Brain microvascular endothelial cell (primary cell): ENCODE measurements around the gene ZFHX3.

ENCODE experiments used
- DNase-seq: peaks from one replicate; pipeline ENCODE4 v3.0.0-alpha.2; 2020
- H3K27ac ChIP-seq: fragments of 250-450 bp; sonication (Bioruptor Pico); 2 replicates; pipeline ENCODE4 v1.5.1; 2020; ENCODE audit warnings: mild to moderate bottlenecking, moderate library complexity
- H3K27me3 ChIP-seq: fragments of 250-450 bp; sonication (Bioruptor Pico); replicated peaks from 2 replicates; pipeline ENCODE4 v1.5.1; 2020; ENCODE audit warnings: mild to moderate bottlenecking
- H3K36me3 ChIP-seq: fragments of 250-450 bp; sonication (Bioruptor Pico); replicated peaks from 2 replicates; pipeline ENCODE4 v1.5.1; 2020; ENCODE audit warnings: mild to moderate bottlenecking
- H3K4me3 ChIP-seq: 2 replicates; pipeline ENCODE4 v1.5.1; 2011; ENCODE audit warnings: low read depth, mild to moderate bottlenecking, control low read depth, low read length, moderate library complexity
- CTCF ChIP-seq: IDR thresholded peaks from 2 replicates; pipeline ENCODE4 v1.5.1; 2011; ENCODE audit warnings: low read depth, mild to moderate bottlenecking, moderate library complexity, low read length, control low read depth, inconsistent platforms; ENCODE audit errors: missing control alignments
- in situ Hi-C: cut with HindIII; loops from 2 replicates; pipeline ENCODE4 v1.10.0; 2017; ENCODE audit warnings: low sequenced_read_pairs, low pct_ligation_motif_present

ZFHX3 gene

GRCh38 chr16:72865258-72865657, 182.7 kb downstream of the ZFHX3 start:
- no peak overlapping the region for H3K4me3 ChIP-seq
- in situ Hi-C loops = no loop called here
- no peaks in the 10 kb centered on the region for H3K27me3 ChIP-seq
- no peak overlapping the region for H3K27ac ChIP-seq
- DNase-seq = no peak
- no peaks in the 10 kb centered on the region for H3K36me3 ChIP-seq
- TF ChIP-seq CTCF = no peak

GRCh38 chr16:72864130-72864833, 183.6 kb downstream of the ZFHX3 start:
- no peak for TF ChIP-seq CTCF
- H3K27ac ChIP-seq = no peak overlapping the region
- H3K4me3 ChIP-seq = no peak overlapping the region
- no peaks in the 10 kb centered on the region for H3K27me3 ChIP-seq
- in situ Hi-C loops = no loop called here
- no peak for DNase-seq
- H3K36me3 ChIP-seq = no peaks in the 10 kb centered on the region

- no peak for TF ChIP-seq CTCF
- Histone ChIP-seq H3K27me3 (no peaks in the 10 kb centered on the region), H3K36me3 (no peaks in the 10 kb centered on the region), H3K4me3 (no peak overlapping the region), H3K27ac (no peak overlapping the region)
- DNase-seq = no peak
- in situ Hi-C loops = no loop called here
These were observed 185.8 kb downstream of the ZFHX3 start for GRCh38 chr16:72862090-72862489.

GRCh38 chr16:72860726-72861562, 187.0 kb downstream of the ZFHX3 start:
- no peak for TF ChIP-seq CTCF
- Histone ChIP-seq H3K36me3 (no peaks in the 10 kb centered on the region), H3K27ac (no peak overlapping the region), H3K4me3 (no peak overlapping the region), H3K27me3 (no peaks in the 10 kb centered on the region)
- in situ Hi-C loops = no loop called here
- no peak for DNase-seq

GRCh38 chr16:72859581-72859980, 188.3 kb downstream of the ZFHX3 start:
- in situ Hi-C loops = no loop called here

More at GRCh38 chr16:72859581-72859980, 188.3 kb downstream of the ZFHX3 start:
- no peak for TF ChIP-seq CTCF
- H3K27ac ChIP-seq = peak overlapping the region; percentile 60
- DNase-seq = no peak
- no peaks in the 10 kb centered on the region for H3K36me3 ChIP-seq
- H3K27me3 ChIP-seq = no peaks in the 10 kb centered on the region
- no peak overlapping the region for H3K4me3 ChIP-seq
